Subcutaneous abdominal adipose tissue (tissue), 5 donors: ENCODE results near the gene SLC5A5.

Source experiments
- H3K27ac ChIP-seq: one replicate; pipeline ENCODE4 v1.7.0; 2013; ENCODE audit warnings: low read depth, mild to moderate bottlenecking, inconsistent platforms, low read length, moderate library complexity
- H3K27me3 ChIP-seq, 5 donors: one replicate each; pipeline ENCODE4 v1.7.0; 2013; ENCODE audit warnings: low read length in 5 of 5, inconsistent platforms in 1 of 5; ENCODE audit not compliant: control insufficient read depth in 5 of 5, insufficient read depth in 4 of 5
- H3K36me3 ChIP-seq, 5 donors: one replicate each; pipeline ENCODE4 v1.7.0; 2013; ENCODE audit warnings: low read length in 5 of 5; ENCODE audit not compliant: control insufficient read depth in 5 of 5, insufficient read depth in 5 of 5
- H3K4me1 ChIP-seq, 5 donors: one replicate each; pipeline ENCODE4 v1.7.0; 2013; ENCODE audit warnings: low read length in 5 of 5, mild to moderate bottlenecking in 3 of 5, moderate library complexity in 1 of 5; ENCODE audit not compliant: control insufficient read depth in 5 of 5, insufficient read depth in 5 of 5
- H3K4me3 ChIP-seq, 5 donors: one replicate each; pipeline ENCODE4 v1.7.0; 2013; ENCODE audit warnings: low read length in 5 of 5, low read depth in 1 of 5
- H3K9ac ChIP-seq, 5 donors: one replicate each; pipeline ENCODE4 v1.7.0; 2013; ENCODE audit warnings: low read length in 5 of 5, mild to moderate bottlenecking in 4 of 5, moderate library complexity in 3 of 5
- H3K9me3 ChIP-seq, 5 donors: one replicate each; pipeline ENCODE4 v1.7.0; 2013; ENCODE audit warnings: low read length in 5 of 5; ENCODE audit not compliant: control insufficient read depth in 5 of 5
- donor health status: healthy.
- donor health status: healthy.
- donor health status: healthy.
- donor health status: healthy.
- donor health status: healthy.

The SLC5A5 gene

DNA sequence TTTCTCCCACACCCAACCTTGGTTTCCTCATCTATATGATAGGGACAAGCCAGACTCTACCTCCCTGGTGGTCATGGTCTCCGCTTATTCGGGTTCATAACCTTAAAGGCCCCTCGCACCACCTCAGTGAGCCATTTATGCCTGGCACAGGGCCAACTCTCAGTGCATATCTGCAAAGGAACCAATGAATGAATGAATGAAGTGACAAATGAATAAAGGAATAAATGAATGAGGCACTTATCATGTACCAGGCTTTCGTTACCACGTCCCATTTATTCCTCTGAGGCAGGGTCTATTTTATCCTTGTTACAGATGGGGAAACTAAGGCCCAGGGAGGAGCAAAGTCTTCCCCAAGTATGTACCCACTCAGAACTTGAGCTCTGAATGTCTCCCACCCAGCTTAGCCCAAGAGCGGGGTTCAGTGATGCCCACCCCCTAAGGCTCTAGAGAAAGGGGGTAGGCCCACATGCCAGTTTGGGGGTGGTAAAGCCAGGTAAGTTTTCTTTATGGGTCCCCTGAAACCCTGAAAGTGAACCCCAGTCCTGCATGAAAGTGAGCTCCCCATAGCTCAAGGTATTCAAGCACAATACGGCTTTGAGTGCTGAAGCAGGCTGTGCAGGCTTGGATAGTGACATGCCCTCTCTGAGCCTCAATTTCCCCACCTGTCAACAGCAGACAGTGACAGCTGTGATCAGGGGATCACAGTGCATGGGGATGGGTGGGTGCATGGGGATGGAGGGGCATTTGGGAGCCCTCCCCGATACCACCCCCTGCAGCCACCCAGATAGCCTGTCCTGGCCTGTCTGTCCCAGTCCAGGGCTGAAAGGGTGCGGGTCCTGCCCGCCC lies 490 bp upstream of the SLC5A5 start:
- no peak overlapping the region for H3K4me3 ChIP-seq
- no peak overlapping the region for H3K9ac ChIP-seq
- H3K27me3 ChIP-seq: peaks cover 27 to 44% (median 39%) of the 10 kb centered on the region in 5 donors
- H3K27ac ChIP-seq: no peak overlapping the region
- H3K4me1 ChIP-seq: peaks cover 0 to 19% (median 12%) of the 10 kb centered on the region in 5 donors
- peaks cover 0 to under 1% (median 0%) of the 10 kb centered on the region in 5 donors for H3K36me3 ChIP-seq
- H3K9me3 ChIP-seq: no peaks in the 10 kb centered on the region

DNA sequence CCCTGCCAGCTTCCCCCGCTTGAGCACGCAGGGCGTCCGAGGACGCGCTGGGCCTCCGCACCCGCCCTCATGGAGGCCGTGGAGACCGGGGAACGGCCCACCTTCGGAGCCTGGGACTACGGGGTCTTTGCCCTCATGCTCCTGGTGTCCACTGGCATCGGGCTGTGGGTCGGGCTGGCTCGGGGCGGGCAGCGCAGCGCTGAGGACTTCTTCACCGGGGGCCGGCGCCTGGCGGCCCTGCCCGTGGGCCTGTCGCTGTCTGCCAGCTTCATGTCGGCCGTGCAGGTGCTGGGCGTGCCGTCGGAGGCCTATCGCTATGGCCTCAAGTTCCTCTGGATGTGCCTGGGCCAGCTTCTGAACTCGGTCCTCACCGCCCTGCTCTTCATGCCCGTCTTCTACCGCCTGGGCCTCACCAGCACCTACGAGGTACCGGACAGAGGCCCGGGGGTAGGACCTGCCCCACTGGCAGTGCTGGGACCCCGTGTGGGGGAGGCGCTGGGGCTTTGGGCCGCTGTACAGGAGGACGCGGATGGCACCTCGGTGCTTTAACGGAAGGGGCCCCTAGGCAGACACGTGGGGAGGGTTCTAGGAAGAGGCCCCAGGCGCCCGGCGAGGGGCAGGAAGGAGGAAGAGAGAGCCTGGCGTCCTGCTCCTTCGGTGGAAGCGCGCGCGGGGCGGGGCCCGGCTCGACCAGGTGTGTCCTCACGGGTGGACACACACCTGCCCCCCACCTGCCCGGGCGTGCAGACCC lies 681 bp downstream of the SLC5A5 start:
- Histone ChIP-seq H3K4me3 (peak overlapping the region in 1 of 5 donors; percentile 22), H3K9me3 (no peaks in the 10 kb centered on the region), H3K27ac (no peak overlapping the region), H3K9ac (no peak overlapping the region), H3K36me3 (no peaks in the 10 kb centered on the region), H3K27me3 (peaks cover 27 to 44% (median 39%) of the 10 kb centered on the region in 5 donors), H3K4me1 (peaks cover 0 to 19% (median 12%) of the 10 kb centered on the region in 5 donors)

DNA sequence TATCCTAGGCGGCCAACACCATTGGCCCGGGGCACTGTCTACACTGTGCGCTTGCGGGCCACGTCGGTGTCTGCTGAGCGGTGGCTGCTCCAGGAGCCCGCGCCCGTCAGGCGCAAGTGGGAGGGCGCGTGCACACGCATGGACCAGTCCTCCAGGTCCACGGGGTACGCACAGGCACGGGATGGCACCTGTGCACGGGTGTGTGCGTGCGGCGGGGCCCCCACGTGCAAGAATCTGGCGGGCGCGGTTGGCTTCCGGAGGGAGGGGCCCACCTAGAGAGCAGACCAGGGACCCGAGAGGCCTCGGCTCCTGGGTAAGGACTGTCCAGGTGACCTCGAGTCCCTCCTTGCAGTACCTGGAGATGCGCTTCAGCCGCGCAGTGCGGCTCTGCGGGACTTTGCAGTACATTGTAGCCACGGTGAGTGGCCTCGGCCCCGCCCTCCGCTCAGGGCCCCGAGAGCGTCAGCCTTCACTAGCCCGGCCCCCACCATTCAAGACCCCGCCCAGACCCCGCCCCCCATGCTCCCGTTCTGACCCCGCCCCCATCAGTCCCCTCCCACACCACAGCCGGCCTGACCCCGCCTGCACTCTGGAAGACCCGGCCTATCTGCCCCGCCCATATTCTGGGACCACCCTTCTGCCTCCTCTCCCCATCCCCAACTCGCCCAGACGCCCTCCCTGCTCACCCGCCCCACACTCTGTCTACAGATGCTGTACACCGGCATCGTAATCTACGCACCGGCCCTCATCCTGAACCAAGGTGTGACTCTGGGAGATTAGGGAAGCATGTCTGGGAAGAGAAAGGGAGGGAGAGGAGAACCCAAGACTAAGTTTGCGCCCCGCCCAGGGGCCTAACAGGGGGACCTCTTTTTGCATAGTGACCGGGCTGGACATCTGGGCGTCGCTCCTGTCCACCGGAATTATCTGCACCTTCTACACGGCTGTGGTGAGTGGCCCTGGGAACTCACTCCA lies 2.3 kb downstream of the SLC5A5 start:
- peaks cover 27 to 46% (median 39%) of the 10 kb centered on the region in 5 donors for H3K27me3 ChIP-seq
- H3K4me1 ChIP-seq: peaks cover 0 to 19% (median 12%) of the 10 kb centered on the region in 5 donors
- no peaks in the 10 kb centered on the region for H3K36me3 ChIP-seq
- H3K9ac ChIP-seq: no peak overlapping the region
- no peaks in the 10 kb centered on the region for H3K9me3 ChIP-seq
- no peak overlapping the region for H3K27ac ChIP-seq
- peak overlapping the region in 1 of 5 donors; percentile 31 for H3K4me3 ChIP-seq

DNA sequence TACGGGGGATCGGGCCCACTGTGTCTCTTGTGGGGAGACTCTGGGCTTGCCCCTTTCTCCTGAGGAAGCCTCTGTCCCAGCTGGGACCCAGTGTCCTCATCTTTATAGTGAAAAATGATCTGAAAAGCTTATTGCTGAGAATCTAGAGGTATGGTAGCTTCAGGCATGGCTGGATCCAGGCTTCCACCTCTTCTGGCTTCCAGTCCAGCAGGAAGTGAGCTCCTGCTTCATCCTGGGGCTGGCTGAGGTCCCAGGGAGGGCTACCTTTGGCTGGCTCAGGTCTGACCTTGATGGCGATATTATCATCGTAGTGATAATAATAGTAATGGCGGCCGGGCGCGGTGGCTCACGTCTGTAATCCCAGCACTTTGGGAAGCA lies 3.0 kb downstream of the SLC5A5 start:
- H3K4me1 ChIP-seq: peaks cover 0 to 19% (median 12%) of the 10 kb centered on the region in 5 donors
- H3K4me3 ChIP-seq: no peak overlapping the region
- H3K27ac ChIP-seq: no peak overlapping the region
- no peaks in the 10 kb centered on the region for H3K36me3 ChIP-seq
- peaks cover 27 to 46% (median 39%) of the 10 kb centered on the region in 5 donors for H3K27me3 ChIP-seq
- no peaks in the 10 kb centered on the region for H3K9me3 ChIP-seq
- H3K9ac ChIP-seq: no peak overlapping the region

GRCh38 chr19:17877696-17878095 lies 6.0 kb downstream of the SLC5A5 start:
- Histone ChIP-seq H3K9me3 (no peaks in the 10 kb centered on the region), H3K36me3 (no peaks in the 10 kb centered on the region), H3K27ac (no peak overlapping the region), H3K4me3 (no peak overlapping the region), H3K9ac (no peak overlapping the region), H3K4me1 (peaks cover 0 to 8% (median 4%) of the 10 kb centered on the region in 5 donors), H3K27me3 (peaks cover 10 to 27% (median 21%) of the 10 kb centered on the region in 5 donors)

DNA sequence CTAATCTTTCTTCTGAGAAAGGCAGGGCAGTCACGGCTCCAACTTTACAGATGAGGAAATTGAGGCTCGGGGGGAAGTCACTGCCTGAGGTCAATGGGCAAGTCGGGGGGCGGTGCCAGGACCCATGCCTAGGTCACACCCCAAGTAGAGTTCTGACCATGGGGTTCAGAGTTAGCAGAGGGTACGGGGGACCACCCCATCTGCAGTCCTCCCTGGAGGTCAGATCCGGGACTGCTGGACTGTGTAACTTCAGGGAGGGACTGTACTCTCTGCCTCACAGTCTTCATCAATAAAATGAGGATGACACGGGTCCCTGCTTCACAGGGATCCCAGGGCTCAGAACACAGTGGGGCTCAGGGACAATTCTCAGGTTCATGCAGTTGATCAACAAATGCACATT lies 7.7 kb downstream of the SLC5A5 start:
- Histone ChIP-seq H3K9ac (no peak overlapping the region), H3K4me1 (no peaks in the 10 kb centered on the region), H3K36me3 (no peaks in the 10 kb centered on the region), H3K27ac (no peak overlapping the region), H3K27me3 (peaks cover 0 to 15% (median 10%) of the 10 kb centered on the region in 5 donors), H3K9me3 (no peaks in the 10 kb centered on the region), H3K4me3 (no peak overlapping the region)

GRCh38 chr19:17881701-17882100 lies 10.0 kb downstream of the SLC5A5 start:
- H3K27me3 ChIP-seq: peaks cover 0 to 9% (median 6%) of the 10 kb centered on the region in 5 donors
- no peaks in the 10 kb centered on the region for H3K36me3 ChIP-seq
- no peaks in the 10 kb centered on the region for H3K4me1 ChIP-seq
- H3K9ac ChIP-seq: no peak overlapping the region
- H3K27ac ChIP-seq: no peak overlapping the region
- H3K4me3 ChIP-seq: no peak overlapping the region
- H3K9me3 ChIP-seq: no peaks in the 10 kb centered on the region

DNA sequence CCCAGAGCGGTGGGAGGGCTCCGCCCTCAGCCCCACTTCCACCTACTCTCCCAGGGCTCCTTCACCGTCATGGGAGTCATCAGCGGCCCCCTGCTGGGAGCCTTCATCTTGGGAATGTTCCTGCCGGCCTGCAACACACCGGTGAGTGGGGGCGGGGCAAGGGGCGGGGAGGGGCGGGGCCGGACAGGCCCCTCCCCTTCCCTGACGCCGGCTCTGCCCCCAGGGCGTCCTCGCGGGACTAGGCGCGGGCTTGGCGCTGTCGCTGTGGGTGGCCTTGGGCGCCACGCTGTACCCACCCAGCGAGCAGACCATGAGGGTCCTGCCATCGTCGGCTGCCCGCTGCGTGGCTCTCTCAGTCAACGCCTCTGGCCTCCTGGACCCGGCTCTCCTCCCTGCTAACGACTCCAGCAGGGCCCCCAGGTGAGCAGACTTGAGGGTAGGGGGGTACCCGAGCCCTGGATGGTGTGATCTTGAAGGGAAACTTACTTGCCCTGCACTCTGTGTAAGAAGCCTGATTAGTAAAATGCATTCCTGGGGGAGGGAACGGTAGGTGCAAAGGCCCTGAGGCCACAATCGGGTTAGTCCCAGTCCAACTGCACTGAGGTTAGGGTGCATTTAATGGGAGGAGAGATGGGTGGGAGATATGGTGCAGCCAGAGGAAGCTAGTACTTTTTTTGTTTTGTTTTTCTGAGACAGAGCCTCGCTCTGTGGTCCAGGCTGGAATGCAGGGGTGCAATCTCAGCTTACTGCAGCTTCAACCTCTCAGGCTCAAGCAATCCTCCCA lies 12.1 kb downstream of the SLC5A5 start:
- Histone ChIP-seq H3K9me3 (no peaks in the 10 kb centered on the region), H3K4me3 (no peak overlapping the region), H3K36me3 (no peaks in the 10 kb centered on the region), H3K4me1 (no peaks in the 10 kb centered on the region), H3K27me3 (peaks cover 0 to 9% (median 6%) of the 10 kb centered on the region in 5 donors), H3K27ac (no peak overlapping the region), H3K9ac (no peak overlapping the region)

DNA sequence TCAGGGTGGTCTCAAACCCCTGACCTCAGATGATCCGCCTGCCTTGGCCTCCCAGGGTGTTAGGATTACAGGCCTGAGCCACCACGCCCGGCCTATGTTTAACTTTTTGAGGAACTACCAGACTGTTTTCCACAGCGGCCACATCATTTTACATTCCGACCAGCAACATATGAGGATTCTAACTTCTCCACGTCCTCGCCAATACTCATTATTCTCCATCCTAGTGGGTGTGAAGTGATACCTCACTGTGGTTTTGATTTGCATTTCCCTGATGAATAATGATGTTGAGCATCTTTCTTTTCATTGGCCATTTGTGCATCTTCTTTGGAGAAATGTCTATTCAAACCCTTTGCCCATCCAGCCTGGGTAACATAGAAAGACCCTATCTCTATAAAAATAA lies 14.8 kb downstream of the SLC5A5 start:
- Histone ChIP-seq H3K4me3 (no peak overlapping the region), H3K9me3 (no peaks in the 10 kb centered on the region), H3K9ac (no peak overlapping the region), H3K27ac (no peak overlapping the region), H3K27me3 (peaks cover under 1 to 13% (median 7%) of the 10 kb centered on the region in 5 donors), H3K36me3 (no peaks in the 10 kb centered on the region), H3K4me1 (no peaks in the 10 kb centered on the region)
